OCI-LY1 (cell line): ENCODE results near the gene CBX4.

ENCODE experiments used
- H2AFZ ChIP-seq: fragments of 200-600 bp; sonication (generic), shearing (Covaris generic); 2 replicates; pipeline ENCODE4 v1.6.0; 2014; ENCODE audit warnings: antibody characterized with exemption, mild to moderate bottlenecking, low read length
- H3F3A ChIP-seq: fragments of 200-600 bp; sonication (generic), shearing (Covaris generic); 2 replicates; pipeline ENCODE4 v1.6.0; 2014; ENCODE audit warnings: mild to moderate bottlenecking, antibody characterized with exemption, low read length, moderate library complexity; ENCODE audit not compliant: insufficient read depth
- H3K27ac ChIP-seq: fragments of 200-600 bp; sonication (generic); 2 replicates; pipeline ENCODE4 v1.5.1; 2014; ENCODE audit warnings: low read length, mixed run types, mild to moderate bottlenecking, low read depth; ENCODE audit not compliant: poor library complexity, severe bottlenecking
- H3K27me3 ChIP-seq: fragments of 200-600 bp; sonication (generic); 2 replicates; pipeline ENCODE4 v1.6.0; 2014; ENCODE audit warnings: antibody characterized with exemption, mild to moderate bottlenecking, low read length, moderate library complexity; ENCODE audit not compliant: insufficient read depth
- H3K36me3 ChIP-seq: fragments of 200-600 bp; sonication (generic); 2 replicates; pipeline ENCODE4 v1.6.1; 2014; ENCODE audit warnings: mild to moderate bottlenecking, antibody characterized with exemption, low read length, moderate library complexity, mixed read lengths; ENCODE audit not compliant: insufficient read depth
- H3K4me1 ChIP-seq: fragments of 200-600 bp; sonication (generic); 2 replicates; pipeline ENCODE4 v1.5.1; 2014; ENCODE audit warnings: mild to moderate bottlenecking, low read length, moderate library complexity; ENCODE audit not compliant: insufficient read depth, severe bottlenecking
- H3K4me2 ChIP-seq: fragments of 200-600 bp; sonication (generic), shearing (Covaris generic); 2 replicates; pipeline ENCODE4 v1.6.1; 2014; ENCODE audit warnings: low read length
- H3K4me3 ChIP-seq: fragments of 200-600 bp; sonication (generic); 2 replicates; pipeline ENCODE4 v1.5.1; 2014; ENCODE audit warnings: low read length, low read depth, mild to moderate bottlenecking, mixed read lengths; ENCODE audit not compliant: poor library complexity, severe bottlenecking
- H3K79me2 ChIP-seq: fragments of 200-600 bp; shearing (Covaris generic); 2 replicates; pipeline ENCODE4 v1.6.1; 2016; ENCODE audit warnings: mixed run types, low read length, mixed read lengths; ENCODE audit not compliant: insufficient read depth
- H3K9ac ChIP-seq: fragments of 200-600 bp; sonication (generic), shearing (Covaris generic); 2 replicates; pipeline ENCODE4 v1.6.1; 2014; ENCODE audit warnings: mild to moderate bottlenecking, low read length, mixed read lengths
- H3K9me2 ChIP-seq: fragments of 200-600 bp; sonication (generic), shearing (Covaris generic); 2 replicates; pipeline ENCODE4 v1.6.1; 2014; ENCODE audit warnings: low read depth, mild to moderate bottlenecking, low read length, mixed read lengths
- H3K9me3 ChIP-seq: fragments of 200-600 bp; shearing (Covaris generic); 2 replicates; pipeline ENCODE4 v1.6.1; 2014; ENCODE audit warnings: low read length, mixed read lengths
- H4K20me1 ChIP-seq: fragments of 200-600 bp; sonication (generic), shearing (Covaris generic); 2 replicates; pipeline ENCODE4 v1.6.0; 2016; ENCODE audit warnings: mild to moderate bottlenecking, low read length; ENCODE audit not compliant: insufficient read depth
- CTCF ChIP-seq: fragments of 200-600 bp; sonication (generic), shearing (Covaris generic); IDR thresholded peaks from 2 replicates; pipeline ENCODE4 v1.5.1; 2017; ENCODE audit warnings: mild to moderate bottlenecking, antibody characterized with exemption, low read length, moderate library complexity, mixed read lengths
- EZH2 ChIP-seq: fragments of 200-600 bp; sonication (generic), shearing (Covaris generic); IDR thresholded peaks from 2 replicates; pipeline ENCODE4 v1.8.0; 2017; ENCODE audit warnings: borderline replicate concordance, mixed run types, mild to moderate bottlenecking, antibody characterized with exemption, low read length, moderate library complexity, mixed read lengths

The CBX4 gene

DNA sequence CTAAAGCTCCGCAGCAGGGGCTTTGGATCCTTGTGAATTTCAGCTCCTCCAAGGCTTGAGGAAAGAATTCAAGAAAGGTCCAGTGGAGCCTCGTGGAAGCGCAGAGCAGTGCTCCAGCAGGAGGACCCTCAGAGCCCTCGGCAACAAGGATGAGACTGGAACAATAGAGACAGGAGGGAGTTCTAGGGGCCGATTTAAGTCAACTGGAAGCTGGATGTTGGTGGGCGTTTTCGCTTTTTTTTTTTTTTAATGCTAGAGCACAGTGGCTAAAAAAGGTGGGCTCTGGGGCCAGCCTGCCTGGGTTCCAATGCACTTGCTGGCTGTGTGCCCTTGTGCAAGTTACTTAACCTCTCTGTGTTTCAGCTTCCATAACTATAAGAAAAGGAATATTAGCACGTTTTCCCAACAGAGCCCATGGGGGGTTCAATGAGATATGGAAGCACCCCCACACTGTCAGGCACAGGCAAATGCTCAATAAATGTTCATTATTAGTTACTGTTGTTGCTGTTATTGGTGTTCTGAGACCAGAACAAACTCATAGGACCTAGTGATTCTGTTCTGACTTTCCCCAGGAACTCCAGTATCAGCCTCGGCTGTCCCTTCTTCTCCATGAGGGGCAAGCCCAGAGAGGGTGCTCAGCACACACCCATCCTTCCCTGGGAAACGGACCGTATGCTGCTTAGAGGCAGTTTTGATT, 37.1 kb downstream of the CBX4 start:
- H3F3A ChIP-seq, result no peaks in the 10 kb centered on the region
- peaks cover 6% of the 10 kb centered on the region for H3K27me3 ChIP-seq
- peaks cover 51% of the 10 kb centered on the region for H3K4me1 ChIP-seq
- H3K79me2 ChIP-seq, result no peaks in the 10 kb centered on the region
- H3K4me2 ChIP-seq, result no peak overlapping the region
- H3K9ac ChIP-seq, result no peak overlapping the region
- no peak overlapping the region for H2AFZ ChIP-seq
- TF ChIP-seq EZH2 (no peak), CTCF (no peak)
- no peaks in the 10 kb centered on the region for H3K9me3 ChIP-seq
- no peaks in the 10 kb centered on the region for H3K9me2 ChIP-seq
- no peaks in the 10 kb centered on the region for H3K36me3 ChIP-seq
- H3K27ac ChIP-seq, result no peak overlapping the region
- H3K4me3 ChIP-seq, result no peak overlapping the region
- H4K20me1 ChIP-seq, result no peaks in the 10 kb centered on the region

- TF ChIP-seq EZH2 (no peak), CTCF (no peak)
- H4K20me1 ChIP-seq, result no peaks in the 10 kb centered on the region
- H3K36me3 ChIP-seq, result no peaks in the 10 kb centered on the region
- H3K27ac ChIP-seq, result no peak overlapping the region
- H3K9me2 ChIP-seq, result no peaks in the 10 kb centered on the region
- H3K9me3 ChIP-seq, result no peaks in the 10 kb centered on the region
- H3K4me3 ChIP-seq, result peak overlapping the region; percentile 47
- no peaks in the 10 kb centered on the region for H3F3A ChIP-seq
- H3K4me1 ChIP-seq, result peaks cover 51% of the 10 kb centered on the region
- H3K4me2 ChIP-seq, result peak overlapping the region; percentile 52
- no peaks in the 10 kb centered on the region for H3K79me2 ChIP-seq
- peaks cover 6% of the 10 kb centered on the region for H3K27me3 ChIP-seq
- H2AFZ ChIP-seq, result no peak overlapping the region
- H3K9ac ChIP-seq, result no peak overlapping the region; the same call in 1 of the 2 replicates
Measured at GRCh38 chr17:79801156-79802038, 37.8 kb downstream of the CBX4 start.

DNA sequence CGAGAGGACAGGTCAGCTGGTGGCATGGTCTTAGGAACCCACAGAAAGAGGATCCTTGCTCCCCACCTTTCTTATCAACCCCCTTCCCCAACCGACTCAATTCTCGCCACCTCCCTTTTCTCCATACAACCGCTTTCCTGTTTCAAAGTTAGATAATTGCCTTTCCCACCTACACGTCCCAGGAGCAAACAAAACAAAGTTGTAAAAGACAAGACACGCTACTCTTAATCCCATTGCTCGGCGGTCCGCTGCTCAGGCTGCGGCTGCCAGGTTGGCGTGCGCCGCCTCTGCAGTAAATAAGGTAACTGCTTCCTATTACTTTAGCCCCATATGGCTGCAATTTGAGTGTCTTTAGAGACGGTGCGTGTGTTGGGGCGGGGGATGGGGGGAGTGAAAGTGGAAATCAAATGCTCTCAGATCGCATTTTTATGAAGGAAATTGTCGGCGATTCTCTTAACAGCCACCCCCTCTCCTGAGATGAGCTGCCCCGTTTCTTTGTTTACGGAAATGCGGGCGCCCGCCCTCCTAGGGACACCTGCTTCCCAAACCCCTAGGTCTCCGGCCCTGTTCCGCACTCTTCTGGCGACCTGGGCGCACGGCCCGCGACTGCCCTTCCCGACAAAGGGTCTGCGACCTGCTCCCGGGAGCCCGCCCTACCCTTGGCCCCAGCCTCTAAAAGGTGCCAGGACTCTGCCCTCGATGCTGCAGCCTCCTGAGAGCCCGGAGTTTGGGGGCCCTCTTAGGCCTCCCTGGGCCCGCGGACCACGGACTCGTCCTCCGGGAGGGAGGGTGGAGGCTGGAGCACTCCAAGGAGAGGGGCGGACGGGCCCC, 38.7 kb downstream of the CBX4 start:
- Histone ChIP-seq H3F3A (no peaks in the 10 kb centered on the region), H3K9me3 (no peaks in the 10 kb centered on the region), H3K9ac (peak overlapping the region; percentile 47; the same call in 1 of the 2 replicates), H3K4me1 (peaks cover 59% of the 10 kb centered on the region), H3K4me3 (peak overlapping the region; percentile 47), H3K9me2 (no peaks in the 10 kb centered on the region), H4K20me1 (no peaks in the 10 kb centered on the region), H2AFZ (no peak overlapping the region), H3K79me2 (no peaks in the 10 kb centered on the region), H3K36me3 (peaks cover 4% of the 10 kb centered on the region; the same call in 1 of the 2 replicates), H3K27ac (peak overlapping the region; percentile 27), H3K27me3 (peaks cover 6% of the 10 kb centered on the region), H3K4me2 (peak overlapping the region; percentile 52)
- no peak for TF ChIP-seq EZH2
- TF ChIP-seq CTCF, result no peak
